A673 (cell line): Measurements from ENCODE around the gene P4HTM. TPM values are rescaled to one million over a fixed set of nuclear protein-coding genes. Genes with fewer than 3 reads are reported as not detected.

Source experiments
- BruUV-seq: library from RNA; stranded (reverse); fragments of 400-500 nt; replicated peaks from 2 replicates; lab custom pipeline; 2021; lab: Mats Ljungman, UMichigan
- CTCF ChIA-PET: fragments of 300-600 bp; sonication (Branson Sonifier 250); formaldehyde crosslinking; loops from one replicate; lab custom pipeline; 2022; ENCODE audit warnings: antibody characterized with exemption; lab: Charles Lee
- POLR2A ChIA-PET: fragments of 300-600 bp; sonication (Branson Sonifier 250); formaldehyde crosslinking; loops from one replicate; lab custom pipeline; 2022; ENCODE audit warnings: antibody characterized with exemption; ENCODE audit not compliant: low non-redundant PET; lab: Charles Lee
- DNase-seq: peaks from one replicate; pipeline ENCODE4 v3.0.0-alpha.2; 2015; ENCODE audit warnings: low spot score
- H3K27ac ChIP-seq: fragments of 200-600 bp; sonication (generic); 2 replicates; pipeline ENCODE4 v1.5.1; 2016; ENCODE audit warnings: mixed run types, low read depth, mild to moderate bottlenecking, mixed read lengths, antibody characterized with exemption, low read length; ENCODE audit not compliant: poor library complexity, severe bottlenecking
- H3K27me3 ChIP-seq: fragments of 200-600 bp; sonication (generic); replicated peaks from 2 replicates; pipeline ENCODE4 v1.6.1; 2017; ENCODE audit warnings: mixed run types, low read depth, mild to moderate bottlenecking, mixed read lengths, antibody characterized with exemption, low read length; ENCODE audit not compliant: insufficient read depth, poor library complexity
- H3K36me3 ChIP-seq: fragments of 200-600 bp; sonication (generic); 2 replicates; pipeline ENCODE4 v1.6.1; 2016; ENCODE audit warnings: mixed run types, mild to moderate bottlenecking, mixed read lengths, antibody characterized with exemption, low read length; ENCODE audit not compliant: insufficient read depth, poor library complexity, severe bottlenecking
- H3K4me1 ChIP-seq: fragments of 200-600 bp; sonication (generic); 2 replicates; pipeline ENCODE4 v1.6.1; 2017; ENCODE audit warnings: mixed run types, mild to moderate bottlenecking, mixed read lengths, antibody characterized with exemption, low read length; ENCODE audit not compliant: insufficient read depth, poor library complexity, severe bottlenecking
- H3K4me3 ChIP-seq: fragments of 200-600 bp; sonication (generic); 2 replicates; pipeline ENCODE4 v1.5.1; 2016; ENCODE audit warnings: low read depth, mixed run types, mild to moderate bottlenecking, mixed read lengths, low read length; ENCODE audit not compliant: poor library complexity, severe bottlenecking
- H3K9me3 ChIP-seq: fragments of 200-600 bp; sonication (generic); 2 replicates; pipeline ENCODE4 v1.6.1; 2016; ENCODE audit warnings: mixed run types, low read depth, mild to moderate bottlenecking, mixed read lengths, antibody characterized with exemption, low read length; ENCODE audit not compliant: poor library complexity, severe bottlenecking
- EZH2 ChIP-seq: fragments of 200-600 bp; sonication (generic); IDR thresholded peaks from 2 replicates; pipeline ENCODE4 v1.6.1; 2017; ENCODE audit warnings: borderline replicate concordance, low read depth, mild to moderate bottlenecking, mixed read lengths, antibody characterized with exemption, low read length; ENCODE audit not compliant: poor library complexity, severe bottlenecking
- intact Hi-C: fragments of 100-400 bp; cut with micrococcal nuclease; formaldehyde crosslinking; loops from one replicate; pipeline ENCODE4 v1.10.0; 2022; ENCODE audit not compliant: unreplicated experiment
- total RNA-seq: library from RNA; stranded (reverse); gene quantifications from 2 replicates; pipeline ENCODE4 v1.2.3, GENCODE V29; 2021
- TF ChIP-seq, protein P1 (sequence below): fragments of 300-800, 200-600 bp; sonication (generic); conservative IDR thresholded peaks from 2 replicates; pipeline ENCODE4 v1.5.1; 2017; ENCODE audit warnings: low read depth, mild to moderate bottlenecking, antibody characterized with exemption, low read length, moderate library complexity, mixed read lengths

Gene P4HTM
- total RNA-seq, 1 experiment from 2014 or later, result 14.9 TPM

DNA sequence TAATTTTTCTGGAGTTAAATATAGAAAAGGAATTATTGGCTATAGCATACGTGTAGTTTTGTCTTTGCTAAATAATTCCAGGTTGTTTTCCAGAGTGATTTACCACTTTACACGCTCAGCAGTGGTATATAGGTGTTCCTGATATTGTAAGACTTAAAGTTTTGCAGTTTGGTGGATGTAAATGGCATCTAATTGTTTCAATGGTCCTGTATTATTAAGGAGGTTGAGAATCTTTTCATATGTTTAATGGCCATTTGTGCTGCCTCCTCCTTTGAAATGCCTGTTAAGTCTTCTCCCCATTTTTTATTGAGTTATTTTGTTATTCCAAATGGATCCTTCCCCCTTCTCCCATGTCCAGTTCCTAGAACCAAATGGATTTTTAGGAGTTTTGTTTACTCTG, 26.4 kb upstream of the P4HTM start:
- Histone ChIP-seq H3K4me1 (no peaks in the 10 kb centered on the region), H3K27ac (no peak overlapping the region), H3K9me3 (no peaks in the 10 kb centered on the region), H3K36me3 (peaks cover 3% of the 10 kb centered on the region), H3K27me3 (no peaks in the 10 kb centered on the region), H3K4me3 (no peak overlapping the region)
- ChIA-PET CTCF (no interaction called here), POLR2A (no interaction called here)
- intact Hi-C loops, result no loop called here
- TF ChIP-seq EZH2, result no peak
- TF ChIP-seq, protein P1, sequence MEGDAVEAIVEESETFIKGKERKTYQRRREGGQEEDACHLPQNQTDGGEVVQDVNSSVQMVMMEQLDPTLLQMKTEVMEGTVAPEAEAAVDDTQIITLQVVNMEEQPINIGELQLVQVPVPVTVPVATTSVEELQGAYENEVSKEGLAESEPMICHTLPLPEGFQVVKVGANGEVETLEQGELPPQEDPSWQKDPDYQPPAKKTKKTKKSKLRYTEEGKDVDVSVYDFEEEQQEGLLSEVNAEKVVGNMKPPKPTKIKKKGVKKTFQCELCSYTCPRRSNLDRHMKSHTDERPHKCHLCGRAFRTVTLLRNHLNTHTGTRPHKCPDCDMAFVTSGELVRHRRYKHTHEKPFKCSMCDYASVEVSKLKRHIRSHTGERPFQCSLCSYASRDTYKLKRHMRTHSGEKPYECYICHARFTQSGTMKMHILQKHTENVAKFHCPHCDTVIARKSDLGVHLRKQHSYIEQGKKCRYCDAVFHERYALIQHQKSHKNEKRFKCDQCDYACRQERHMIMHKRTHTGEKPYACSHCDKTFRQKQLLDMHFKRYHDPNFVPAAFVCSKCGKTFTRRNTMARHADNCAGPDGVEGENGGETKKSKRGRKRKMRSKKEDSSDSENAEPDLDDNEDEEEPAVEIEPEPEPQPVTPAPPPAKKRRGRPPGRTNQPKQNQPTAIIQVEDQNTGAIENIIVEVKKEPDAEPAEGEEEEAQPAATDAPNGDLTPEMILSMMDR, result no peak
- BruUV-seq, result no TSS peak
- no peak for DNase-seq

DNA sequence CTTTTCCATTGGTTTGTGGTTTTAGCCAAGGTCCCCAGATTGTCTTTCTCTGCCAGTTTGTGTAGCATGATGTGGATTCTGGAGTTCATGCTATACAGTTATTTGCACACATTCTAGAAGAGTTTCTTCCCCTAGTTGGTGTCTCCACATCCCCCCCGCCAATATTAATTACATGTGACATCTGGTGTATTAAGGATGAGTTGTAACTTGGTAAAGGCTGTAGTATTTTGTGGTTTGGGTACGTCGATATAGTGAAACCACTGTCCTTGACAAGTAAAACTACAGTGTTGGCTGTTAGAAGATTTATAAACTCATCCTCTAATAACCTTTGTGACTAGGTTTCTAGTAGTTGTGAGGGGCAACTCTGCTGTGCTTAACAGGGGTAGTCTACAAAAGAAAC, 23.7 kb upstream of the P4HTM start:
- Histone ChIP-seq H3K27ac (no peak overlapping the region), H3K4me1 (no peaks in the 10 kb centered on the region), H3K36me3 (peaks cover 6% of the 10 kb centered on the region), H3K4me3 (no peak overlapping the region), H3K9me3 (no peaks in the 10 kb centered on the region), H3K27me3 (no peaks in the 10 kb centered on the region)
- ChIA-PET CTCF (no interaction called here), POLR2A (no interaction called here)
- no peak for TF ChIP-seq EZH2
- TF ChIP-seq, protein P1, result no peak
- no peak for DNase-seq
- BruUV-seq, result no TSS peak
- intact Hi-C loops, result no loop called here

DNA sequence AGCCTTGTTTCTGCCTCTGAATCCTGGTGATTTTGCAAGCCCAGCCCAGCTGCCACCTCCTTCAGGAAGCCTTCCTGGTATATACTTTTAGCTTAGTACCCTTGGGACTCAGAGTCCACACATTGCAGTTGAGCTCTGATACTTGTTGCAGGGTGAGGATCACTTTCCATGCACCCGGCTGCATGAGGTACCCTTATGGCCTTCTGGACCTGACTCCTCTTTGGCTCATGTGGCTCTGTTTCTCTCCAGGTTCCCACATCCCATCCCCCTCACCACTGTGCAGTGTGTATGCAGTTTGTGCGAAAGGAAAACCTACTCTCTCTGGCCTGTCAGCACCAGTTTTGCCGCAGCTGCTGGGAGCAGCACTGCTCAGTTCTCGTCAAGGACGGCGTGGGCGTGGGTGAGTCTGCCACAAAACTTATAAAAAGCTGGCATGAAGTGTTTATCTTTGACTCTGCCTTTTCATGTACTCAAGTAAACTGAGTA, 23.1 kb upstream of the P4HTM start:
- no peak overlapping the region for H3K27ac ChIP-seq
- DNase-seq, result no peak
- H3K4me3 ChIP-seq, result no peak overlapping the region
- no TSS peak for BruUV-seq
- CTCF ChIA-PET, result no interaction called here
- H3K36me3 ChIP-seq, result peaks cover 7% of the 10 kb centered on the region
- TF ChIP-seq, protein P1, result no peak
- TF ChIP-seq EZH2, result no peak
- no peaks in the 10 kb centered on the region for H3K27me3 ChIP-seq
- POLR2A ChIA-PET, result no interaction called here
- intact Hi-C loops, result no loop called here
- H3K9me3 ChIP-seq, result no peaks in the 10 kb centered on the region
- no peaks in the 10 kb centered on the region for H3K4me1 ChIP-seq
